Measurements from ENCODE around the gene APC.

The APC gene

GRCh38 chr5:112737463-112738190 lies at the start of gene APC:
Gene APC, plus strand, starts transcription at chr5:112737885. Its CDS starts 17,006 bp downstream, at chr5:112754891.
- peaks cover 26% of the 10 kb centered on the region for H3K4me1 ChIP-seq (ENCODE audit: insufficient read depth, poor library complexity, severe bottlenecking)
- H3K9me3 ChIP-seq (ENCODE audit: severe bottlenecking), result no peaks in the 10 kb centered on the region
- peak within 1 kb of the TSS; percentile 43 for H3K4me3 ChIP-seq (ENCODE audit: severe bottlenecking)
- H3K27me3 ChIP-seq (ENCODE audit: insufficient read depth, poor library complexity, severe bottlenecking), result no peaks in the 10 kb centered on the region
- peak; percentile 97 for DNase-seq (ENCODE audit: low spot score)
- ATAC-seq (ENCODE audit: low read depth), result peak; percentile 98
- peak within 1 kb of the TSS; percentile 5 for H3K27ac ChIP-seq (ENCODE audit: poor library complexity, severe bottlenecking)
- no peaks in the 10 kb centered on the region for H3K36me3 ChIP-seq (ENCODE audit: low read depth)
- no peak for TF ChIP-seq CTCF (IDR thresholded peaks at IDR 0.05; ENCODE audit: poor library complexity, severe bottlenecking)

GRCh38 chr5:112689155-112689909 lies 48.4 kb upstream of the APC start:
- no peaks in the 10 kb centered on the region for H3K36me3 ChIP-seq (ENCODE audit: low read depth)
- H3K9me3 ChIP-seq (ENCODE audit: severe bottlenecking), result no peaks in the 10 kb centered on the region
- DNase-seq (ENCODE audit: low spot score) (no peak), ATAC-seq (ENCODE audit: low read depth) (peak; percentile 66; the same call in 2 of the 3 replicates)
- no peak overlapping the region for H3K4me3 ChIP-seq (ENCODE audit: severe bottlenecking)
- peaks cover 3% of the 10 kb centered on the region for H3K27me3 ChIP-seq (ENCODE audit: insufficient read depth, poor library complexity, severe bottlenecking)
- TF ChIP-seq CTCF (IDR thresholded peaks at IDR 0.05; ENCODE audit: poor library complexity, severe bottlenecking), result no peak
- H3K4me1 ChIP-seq (ENCODE audit: insufficient read depth, poor library complexity, severe bottlenecking), result no peaks in the 10 kb centered on the region
- no peak overlapping the region for H3K27ac ChIP-seq (ENCODE audit: poor library complexity, severe bottlenecking)

- Histone ChIP-seq H3K4me3 (ENCODE audit: severe bottlenecking) (no peak overlapping the region), H3K27ac (ENCODE audit: poor library complexity, severe bottlenecking) (no peak overlapping the region), H3K9me3 (ENCODE audit: severe bottlenecking) (no peaks in the 10 kb centered on the region), H3K27me3 (ENCODE audit: insufficient read depth, poor library complexity, severe bottlenecking) (peaks cover 3% of the 10 kb centered on the region), H3K4me1 (ENCODE audit: insufficient read depth, poor library complexity, severe bottlenecking) (no peaks in the 10 kb centered on the region), H3K36me3 (ENCODE audit: low read depth) (no peaks in the 10 kb centered on the region)
- DNase-seq (ENCODE audit: low spot score) (no peak), ATAC-seq (ENCODE audit: low read depth) (no peak)
- no peak for TF ChIP-seq CTCF (IDR thresholded peaks at IDR 0.05; ENCODE audit: poor library complexity, severe bottlenecking)
Observed at GRCh38 chr5:112690605-112691338, 46.9 kb upstream of the APC start.

- no peak for TF ChIP-seq CTCF (IDR thresholded peaks at IDR 0.05; ENCODE audit: poor library complexity, severe bottlenecking)
- no peaks in the 10 kb centered on the region for H3K36me3 ChIP-seq (ENCODE audit: low read depth)
- no peaks in the 10 kb centered on the region for H3K4me1 ChIP-seq (ENCODE audit: insufficient read depth, poor library complexity, severe bottlenecking)
Observed at GRCh38 chr5:112691339-112691680, 46.4 kb upstream of the APC start.

More at GRCh38 chr5:112691339-112691680, 46.4 kb upstream of the APC start:
- Histone ChIP-seq H3K27me3 (ENCODE audit: insufficient read depth, poor library complexity, severe bottlenecking) (peaks cover 3% of the 10 kb centered on the region), H3K9me3 (ENCODE audit: severe bottlenecking) (no peaks in the 10 kb centered on the region), H3K4me3 (ENCODE audit: severe bottlenecking) (no peak overlapping the region), H3K27ac (ENCODE audit: poor library complexity, severe bottlenecking) (no peak overlapping the region)
- DNase-seq (ENCODE audit: low spot score) (no peak), ATAC-seq (ENCODE audit: low read depth) (no peak)
